GM23248 (cell line): ENCODE measurements around the gene ROBO2.

Experiments
- EZH2 ChIP-seq: fragments of 200-600 bp; sonication (generic); IDR thresholded peaks from 2 replicates; pipeline ENCODE4 v1.6.1; 2018; ENCODE audit warnings: antibody characterized with exemption, mild to moderate bottlenecking; ENCODE audit not compliant: insufficient read depth, poor library complexity, severe bottlenecking
- EZH2phosphoT487 ChIP-seq: fragments of 200-600 bp; sonication (generic); IDR thresholded peaks from 2 replicates; pipeline ENCODE4 v1.6.1; 2018; ENCODE audit warnings: antibody characterized with exemption, moderate library complexity, mild to moderate bottlenecking, low read depth; ENCODE audit not compliant: insufficient read depth

- no peak for TF ChIP-seq EZH2
- TF ChIP-seq EZH2phosphoT487 = no peak
Observed at GRCh38 chr3:76997733-76998132, 42.2 kb upstream of the ROBO2 start.
